Trophoblast cell (in vitro differentiated cells and primary cell): Measurements from ENCODE around the gene CYSLTR2.

Experiments used
- DNase-seq, 2 donors: peaks; one replicate each; pipeline ENCODE4 v3.0.0-alpha.2; 2016
- H2AFZ ChIP-seq: 2 replicates; pipeline ENCODE4 v1.6.1; 2013; ENCODE audit warnings: low read length, moderate library complexity, mild to moderate bottlenecking; ENCODE audit not compliant: insufficient read depth, poor library complexity
- H2AK5ac ChIP-seq: 2 replicates; pipeline ENCODE4 v1.6.1; 2013; ENCODE audit warnings: mild to moderate bottlenecking, low read length
- H2BK120ac ChIP-seq: 2 replicates; pipeline ENCODE4 v1.6.1; 2013; ENCODE audit warnings: low read length, mild to moderate bottlenecking, moderate library complexity; ENCODE audit not compliant: insufficient read depth, poor library complexity
- H2BK12ac ChIP-seq: 2 replicates; pipeline ENCODE4 v1.6.1; 2013; ENCODE audit warnings: mild to moderate bottlenecking, low read length, moderate library complexity
- H2BK5ac ChIP-seq: 2 replicates; pipeline ENCODE4 v1.6.1; 2013; ENCODE audit warnings: low read length, low read depth, moderate library complexity, mild to moderate bottlenecking; ENCODE audit not compliant: poor library complexity
- H3K14ac ChIP-seq: 2 replicates; pipeline ENCODE4 v1.6.1; 2013; ENCODE audit warnings: mild to moderate bottlenecking, low read length
- H3K18ac ChIP-seq: 2 replicates; pipeline ENCODE4 v1.6.1; 2013; ENCODE audit warnings: mild to moderate bottlenecking, low read length
- H3K23ac ChIP-seq: 2 replicates; pipeline ENCODE4 v1.6.1; 2013; ENCODE audit warnings: low read length
- H3K27ac ChIP-seq: 2 replicates; pipeline ENCODE4 v1.5.1; 2013; ENCODE audit warnings: low read depth, mild to moderate bottlenecking, inconsistent platforms, low read length, moderate library complexity
- H3K27me3 ChIP-seq: 2 replicates; pipeline ENCODE4 v1.6.1; 2013; ENCODE audit warnings: inconsistent platforms, mild to moderate bottlenecking, low read length, moderate library complexity; ENCODE audit not compliant: insufficient read depth
- H3K36me3 ChIP-seq, 2 experiments: 1 replicate in 1 of 2; 2 replicates in 1 of 2; pipeline ENCODE4 v1.6.1; 2013; ENCODE audit warnings: low read length in 2 of 2, mild to moderate bottlenecking in 2 of 2, moderate library complexity in 1 of 2; ENCODE audit not compliant: insufficient read depth in 2 of 2, control insufficient read depth in 1 of 2
- H3K4ac ChIP-seq: 2 replicates; pipeline ENCODE4 v1.6.1; 2013; ENCODE audit warnings: low read depth, mild to moderate bottlenecking, low read length, moderate library complexity
- H3K4me1 ChIP-seq, 2 experiments: 1 replicate in 1 of 2; 2 replicates in 1 of 2; pipeline ENCODE4 v1.6.1; 2013; ENCODE audit warnings: low read length in 2 of 2, mild to moderate bottlenecking in 2 of 2, moderate library complexity in 1 of 2; ENCODE audit not compliant: insufficient read depth in 2 of 2, control insufficient read depth in 1 of 2
- H3K4me2 ChIP-seq: 2 replicates; pipeline ENCODE4 v1.6.1; 2013; ENCODE audit warnings: inconsistent platforms, mild to moderate bottlenecking, low read length, moderate library complexity
- H3K4me3 ChIP-seq: 2 replicates; pipeline ENCODE4 v1.5.1; 2013; ENCODE audit warnings: mild to moderate bottlenecking, low read depth, low read length, inconsistent platforms
- H3K79me1 ChIP-seq: one replicate; pipeline ENCODE4 v1.6.1; 2013; ENCODE audit warnings: low read length
- H3K79me2 ChIP-seq: 2 replicates; pipeline ENCODE4 v1.6.1; 2013; ENCODE audit warnings: low read length, mild to moderate bottlenecking; ENCODE audit not compliant: control insufficient read depth, insufficient read depth, poor library complexity
- H3K9ac ChIP-seq: 2 replicates; pipeline ENCODE4 v1.6.1; 2013; ENCODE audit warnings: mild to moderate bottlenecking, low read length
- H3K9me3 ChIP-seq: 2 replicates; pipeline ENCODE4 v1.6.1; 2013; ENCODE audit warnings: low read depth, mild to moderate bottlenecking, control low read depth, inconsistent platforms, low read length; ENCODE audit not compliant: insufficient read depth
- H4K12ac ChIP-seq: 2 replicates; pipeline ENCODE4 v1.6.1; 2013; ENCODE audit warnings: low read depth, mild to moderate bottlenecking, low read length, moderate library complexity
- H4K8ac ChIP-seq: 2 replicates; pipeline ENCODE4 v1.6.1; 2013; ENCODE audit warnings: low read depth, mild to moderate bottlenecking, low read length, moderate library complexity
- H4K91ac ChIP-seq: one replicate; pipeline ENCODE4 v1.6.1; 2013; ENCODE audit warnings: low read depth, mild to moderate bottlenecking, low read length, moderate library complexity
- WGBS: extraction: QIAGEN DNeasy Blood & Tissue Kit; methylation state at CpG from one replicate; pipeline ENCODE4 v1.1.7; 2013; ENCODE audit warnings: missing lambda C conversion rate; ENCODE audit not compliant: insufficient read length, insufficient coverage; ENCODE audit errors: extremely low coverage; 5-methylcytosine and 5-hydroxymethylcytosine counted together

The CYSLTR2 gene

GRCh38 chr13:48726711-48727110 is 73.0 kb downstream of the CYSLTR2 start:
- Histone ChIP-seq H3K27ac (no peak overlapping the region), H4K12ac (no peak overlapping the region), H2AFZ (no peak overlapping the region), H3K79me2 (no peaks in the 10 kb centered on the region), H3K27me3 (no peaks in the 10 kb centered on the region), H3K4me2 (no peak overlapping the region), H4K91ac (no peak overlapping the region), H3K23ac (no peak overlapping the region), H3K4me1 (no peaks in the 10 kb centered on the region), H3K14ac (no peak overlapping the region), H2AK5ac (no peak overlapping the region), H3K36me3 (no peaks in the 10 kb centered on the region), H3K4me3 (no peak overlapping the region), H3K9me3 (no peaks in the 10 kb centered on the region), H4K8ac (no peak overlapping the region), H2BK5ac (no peak overlapping the region), H2BK120ac (no peak overlapping the region), H3K9ac (no peak overlapping the region), H3K4ac (no peak overlapping the region), H3K79me1 (no peaks in the 10 kb centered on the region), H3K18ac (no peak overlapping the region), H2BK12ac (no peak overlapping the region)
- WGBS: no CpG with 5 or more reads among the region's 2 CpGs
- DNase-seq: no peak

GRCh38 chr13:48727241-48728011 is 73.7 kb downstream of the CYSLTR2 start:
- WGBS: no CpG with 5 or more reads among the region's 4 CpGs
- no peak overlapping the region for H3K4me2 ChIP-seq

GRCh38 chr13:48728226-48728625 is 74.5 kb downstream of the CYSLTR2 start:
- no peak for DNase-seq
- no CpG with 5 or more reads among the region's 2 CpGs for WGBS
- Histone ChIP-seq H3K4me1 (no peaks in the 10 kb centered on the region), H2AFZ (no peak overlapping the region), H2AK5ac (no peak overlapping the region), H2BK12ac (no peak overlapping the region), H3K14ac (no peak overlapping the region), H4K91ac (no peak overlapping the region), H3K23ac (no peak overlapping the region), H4K8ac (no peak overlapping the region), H3K79me1 (no peaks in the 10 kb centered on the region), H3K27me3 (no peaks in the 10 kb centered on the region), H3K4me3 (no peak overlapping the region), H3K4ac (no peak overlapping the region), H3K36me3 (no peaks in the 10 kb centered on the region), H2BK5ac (no peak overlapping the region), H3K27ac (no peak overlapping the region), H4K12ac (no peak overlapping the region), H3K18ac (no peak overlapping the region), H3K4me2 (no peak overlapping the region), H3K9me3 (no peaks in the 10 kb centered on the region), H2BK120ac (no peak overlapping the region), H3K9ac (no peak overlapping the region), H3K79me2 (no peaks in the 10 kb centered on the region)

More at GRCh38 chr13:48727241-48728011, 73.7 kb downstream of the CYSLTR2 start:
- Histone ChIP-seq H2AFZ (no peak overlapping the region), H4K12ac (no peak overlapping the region), H3K79me1 (no peaks in the 10 kb centered on the region), H4K91ac (no peak overlapping the region), H3K9ac (no peak overlapping the region), H3K9me3 (no peaks in the 10 kb centered on the region), H3K18ac (no peak overlapping the region), H2BK120ac (no peak overlapping the region), H2AK5ac (no peak overlapping the region), H4K8ac (no peak overlapping the region), H3K23ac (no peak overlapping the region), H3K27ac (no peak overlapping the region), H3K14ac (no peak overlapping the region), H2BK12ac (no peak overlapping the region), H3K4me1 (no peaks in the 10 kb centered on the region), H3K79me2 (no peaks in the 10 kb centered on the region), H3K4me3 (no peak overlapping the region), H3K36me3 (no peaks in the 10 kb centered on the region), H3K4ac (no peak overlapping the region), H3K27me3 (no peaks in the 10 kb centered on the region), H2BK5ac (no peak overlapping the region)
- no peak for DNase-seq

GRCh38 chr13:48728876-48729275 is 75.1 kb downstream of the CYSLTR2 start:
- H3K27ac ChIP-seq: no peak overlapping the region
- H3K14ac ChIP-seq: no peak overlapping the region
- DNase-seq: no peak
- H3K79me2 ChIP-seq: no peaks in the 10 kb centered on the region
- no peaks in the 10 kb centered on the region for H3K79me1 ChIP-seq
- no peaks in the 10 kb centered on the region for H3K4me1 ChIP-seq
- H3K9ac ChIP-seq: no peak overlapping the region
- WGBS: no CpG with 5 or more reads among the region's 4 CpGs
- H2AFZ ChIP-seq: no peak overlapping the region
- no peaks in the 10 kb centered on the region for H3K27me3 ChIP-seq
- no peak overlapping the region for H3K18ac ChIP-seq
- H4K91ac ChIP-seq: no peak overlapping the region
- no peak overlapping the region for H3K4ac ChIP-seq
- no peak overlapping the region for H3K23ac ChIP-seq
- H3K4me3 ChIP-seq: no peak overlapping the region
- no peak overlapping the region for H2BK12ac ChIP-seq
- no peak overlapping the region for H4K8ac ChIP-seq
- H2AK5ac ChIP-seq: no peak overlapping the region
- no peaks in the 10 kb centered on the region for H3K9me3 ChIP-seq
- H4K12ac ChIP-seq: no peak overlapping the region
- no peak overlapping the region for H2BK120ac ChIP-seq
- H3K36me3 ChIP-seq: no peaks in the 10 kb centered on the region
- no peak overlapping the region for H3K4me2 ChIP-seq
- H2BK5ac ChIP-seq: no peak overlapping the region
